Esophagus (tissue), 2 donors: ENCODE data around the gene DHX30. TPM values are rescaled to one million over a fixed set of nuclear protein-coding genes. Genes with fewer than 3 reads are reported as not detected.
"Not testable (repeated sequence)": the region's sequence is repeated elsewhere in the genome, so short reads cannot be mapped to it uniquely, and the experiment has no call there.

Experiments
- H3K27ac ChIP-seq, 2 donors: one replicate each; pipeline ENCODE4 v1.5.1; 2013; ENCODE audit warnings: low read depth in 2 of 2, mild to moderate bottlenecking in 2 of 2, inconsistent platforms in 1 of 2, low read length in 1 of 2, moderate library complexity in 1 of 2
- H3K27me3 ChIP-seq, 2 donors: one replicate each; pipeline ENCODE4 v1.6.1; 2013; ENCODE audit warnings: low read length in 2 of 2, control low read depth in 1 of 2, mild to moderate bottlenecking in 1 of 2; ENCODE audit not compliant: insufficient read depth in 2 of 2, control insufficient read depth in 1 of 2
- H3K36me3 ChIP-seq, 2 donors: one replicate each; pipeline ENCODE4 v1.6.1; 2013; ENCODE audit warnings: low read length in 1 of 2; ENCODE audit not compliant: control insufficient read depth in 2 of 2, insufficient read depth in 2 of 2
- H3K4me1 ChIP-seq, 2 donors: one replicate each; pipeline ENCODE4 v1.6.1; 2013; ENCODE audit warnings: low read length in 1 of 2; ENCODE audit not compliant: control insufficient read depth in 2 of 2, insufficient read depth in 2 of 2
- H3K4me3 ChIP-seq, 2 donors: one replicate each; pipeline ENCODE4 v1.5.1; 2013; ENCODE audit warnings: low read length in 2 of 2, mild to moderate bottlenecking in 2 of 2, low read depth in 1 of 2, moderate library complexity in 1 of 2
- H3K9me3 ChIP-seq, 2 donors: one replicate each; pipeline ENCODE4 v1.6.1; 2013; ENCODE audit warnings: mild to moderate bottlenecking in 2 of 2, low read depth in 1 of 2, low read length in 1 of 2, moderate library complexity in 1 of 2; ENCODE audit not compliant: control insufficient read depth in 2 of 2, insufficient read depth in 1 of 2
- WGBS, 2 donors: extraction: QIAGEN DNeasy Blood & Tissue Kit; methylation state at CpG; one replicate each; pipeline ENCODE4 v1.1.7; 2013; 5-methylcytosine and 5-hydroxymethylcytosine counted together
- polyA plus RNA-seq, 2 donors: library from polyadenylated mRNA; stranded (reverse); fragments of 200-250 nt; gene quantifications; one replicate each; pipeline ENCODE4 v1.2.3, GENCODE V29; 2013
- donor health status: healthy with polysubstance abuse.
- donor health status: Bipolar disorder and iron deficiency.

The DHX30 gene
- polyA plus RNA-seq, 2 donors = 26.6 to 32.7 TPM

DNA sequence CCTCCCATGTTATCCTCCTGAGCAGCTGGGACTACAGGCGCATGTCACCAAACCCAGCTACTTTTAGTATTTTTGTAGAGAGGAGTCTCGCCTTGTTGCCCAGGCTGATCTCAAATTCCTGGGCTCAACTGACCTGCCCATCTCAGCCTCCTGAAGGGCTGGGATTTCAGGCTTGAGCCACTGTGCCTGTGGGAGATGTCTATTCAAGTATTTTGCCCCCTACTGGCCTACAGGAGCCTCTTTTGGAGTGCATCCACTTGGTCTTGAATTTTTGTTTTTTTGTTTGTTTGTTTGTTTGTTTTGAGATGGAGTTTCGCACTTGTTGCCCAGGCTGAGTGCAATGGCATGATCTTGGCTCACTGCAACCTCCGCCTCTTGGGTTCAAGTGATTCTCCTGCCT is 3.2 kb upstream of the DHX30 start:
- Histone ChIP-seq H3K27ac (no peak overlapping the region), H3K4me3 (no peak overlapping the region), H3K9me3 (no peaks in the 10 kb centered on the region), H3K4me1 (peaks cover 0 to 3% of the 10 kb centered on the region in 2 donors), H3K36me3 (no peaks in the 10 kb centered on the region), H3K27me3 (no peaks in the 10 kb centered on the region)
- 91 to 92% methylated on average over 4 of the region's 4 CpGs for WGBS, 2 donors

DNA sequence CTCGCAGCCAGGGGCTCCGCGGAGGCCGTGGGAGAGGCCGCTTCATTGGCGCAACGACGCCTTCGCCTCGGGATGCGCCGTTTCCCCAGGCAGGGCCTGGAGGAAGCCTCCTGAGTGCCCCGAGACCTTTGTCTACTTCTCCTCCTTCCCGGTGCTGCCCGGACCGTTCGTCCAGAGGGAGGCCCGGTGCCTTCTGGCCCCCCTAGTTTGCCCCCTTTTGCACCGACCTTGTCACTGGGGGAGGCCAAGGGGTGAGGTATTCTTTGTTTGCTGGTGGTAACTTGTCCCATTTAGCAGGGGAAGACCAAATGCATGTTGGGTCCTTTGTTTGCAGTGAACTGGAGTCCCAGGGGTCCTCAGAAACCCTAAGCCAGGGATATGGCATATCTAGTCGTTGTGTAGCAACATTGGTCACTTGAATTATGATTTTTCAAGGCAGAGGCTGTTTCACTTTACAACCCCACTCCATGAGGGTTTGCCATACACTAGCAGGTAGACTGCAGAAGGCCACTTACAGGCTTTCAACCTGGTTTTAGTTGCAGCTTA is 615 bp downstream of the DHX30 start:
- Histone ChIP-seq H3K4me3 (peak overlapping the region; percentile 62 to 88), H3K9me3 (no peaks in the 10 kb centered on the region), H3K36me3 (no peaks in the 10 kb centered on the region), H3K27me3 (no peaks in the 10 kb centered on the region), H3K4me1 (peaks cover 0 to 3% of the 10 kb centered on the region in 2 donors), H3K27ac (peak overlapping the region; percentile 92 to 96)
- 0 to 1% methylated on average over 18 to 20 of the region's 20 CpGs for WGBS, 2 donors

GRCh38 chr3:47804577-47804976 is 1.6 kb downstream of the DHX30 start:
- no peaks in the 10 kb centered on the region for H3K27me3 ChIP-seq
- no peaks in the 10 kb centered on the region for H3K9me3 ChIP-seq
- no peaks in the 10 kb centered on the region for H3K36me3 ChIP-seq
- peaks cover 0 to 3% of the 10 kb centered on the region in 2 donors for H3K4me1 ChIP-seq
- WGBS, 2 donors = 93% methylated on average over 1 of the region's 1 CpG
- no peak overlapping the region for H3K4me3 ChIP-seq
- no peak overlapping the region for H3K27ac ChIP-seq

DNA sequence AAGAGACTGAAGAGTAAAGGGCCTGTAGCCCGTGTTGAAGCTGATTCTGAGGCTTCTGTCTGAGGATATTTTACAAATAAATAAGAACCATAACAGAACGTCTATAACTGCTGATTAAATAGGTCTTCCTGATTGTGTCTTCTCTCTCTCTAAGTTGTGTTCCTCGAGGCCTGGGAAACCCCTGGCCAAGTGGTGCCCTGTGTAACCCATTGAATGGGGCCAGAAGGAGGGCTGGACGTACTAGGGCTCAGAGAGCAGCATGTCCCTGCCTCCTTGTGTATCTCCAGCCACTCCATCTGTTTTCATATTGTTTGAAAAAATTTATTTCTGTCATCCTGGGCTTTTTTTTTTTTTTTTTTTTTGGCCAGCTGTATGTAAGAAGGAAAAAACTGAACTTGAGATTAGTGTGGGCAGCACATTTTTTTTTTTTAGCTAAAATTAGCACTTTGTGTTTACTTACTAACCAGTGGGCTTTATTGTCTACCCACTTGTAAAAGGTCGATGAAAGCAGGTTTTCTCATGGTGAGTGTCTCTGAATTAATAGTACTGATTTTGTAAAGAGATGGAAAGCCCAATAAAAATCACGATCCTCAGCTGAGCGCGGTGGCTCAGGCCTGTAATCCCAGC is 10.7 kb downstream of the DHX30 start:
- Histone ChIP-seq H3K4me3 (no peak overlapping the region), H3K4me1 (no peaks in the 10 kb centered on the region), H3K9me3 (no peaks in the 10 kb centered on the region), H3K36me3 (peaks cover 0 to 15% of the 10 kb centered on the region in 2 donors), H3K27me3 (no peaks in the 10 kb centered on the region), H3K27ac (no peak overlapping the region)
- 76 to 80% methylated on average over 8 of the region's 8 CpGs for WGBS, 2 donors

DNA sequence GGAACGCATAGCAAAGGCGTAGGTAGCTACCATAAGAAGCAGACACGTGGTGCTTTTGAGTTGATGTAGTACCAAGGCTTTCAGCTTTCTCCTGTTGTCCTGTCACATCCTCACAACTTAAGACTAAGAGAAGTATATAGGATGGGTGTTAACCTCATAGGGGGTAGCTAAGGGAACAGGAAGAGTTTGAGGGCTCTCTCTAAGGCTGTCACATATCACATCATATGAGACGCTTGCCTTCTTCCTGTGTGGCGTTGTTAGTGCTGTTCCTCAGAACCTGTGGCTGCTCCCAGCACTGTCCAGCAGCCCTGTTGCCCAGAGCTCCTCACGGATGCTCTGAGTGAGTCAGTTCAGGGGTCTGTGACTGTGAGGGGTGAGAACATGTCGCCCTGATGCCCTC is 14.7 kb downstream of the DHX30 start:
- 91 to 94% methylated on average over 7 of the region's 7 CpGs for WGBS, 2 donors
- H3K4me1 ChIP-seq = no peaks in the 10 kb centered on the region
- no peak overlapping the region for H3K4me3 ChIP-seq
- no peaks in the 10 kb centered on the region for H3K9me3 ChIP-seq
- no peak overlapping the region for H3K27ac ChIP-seq
- peaks cover 6 to 8% of the 10 kb centered on the region in 2 donors for H3K36me3 ChIP-seq
- H3K27me3 ChIP-seq = no peaks in the 10 kb centered on the region

- Histone ChIP-seq H3K9me3 (no peaks in the 10 kb centered on the region), H3K36me3 (peaks cover 10 to 13% of the 10 kb centered on the region in 2 donors), H3K27ac (peak overlapping the region; percentile 54 to 66), H3K4me3 (peak overlapping the region; percentile 82 to 83), H3K27me3 (no peaks in the 10 kb centered on the region), H3K4me1 (peaks cover 0 to 9% of the 10 kb centered on the region in 2 donors)
- WGBS, 2 donors = 3 to 4% methylated on average over 60 to 77 of the region's 77 CpGs
These were observed 21.9 kb downstream of the DHX30 start for GRCh38 chr3:47824541-47825473.

DNA sequence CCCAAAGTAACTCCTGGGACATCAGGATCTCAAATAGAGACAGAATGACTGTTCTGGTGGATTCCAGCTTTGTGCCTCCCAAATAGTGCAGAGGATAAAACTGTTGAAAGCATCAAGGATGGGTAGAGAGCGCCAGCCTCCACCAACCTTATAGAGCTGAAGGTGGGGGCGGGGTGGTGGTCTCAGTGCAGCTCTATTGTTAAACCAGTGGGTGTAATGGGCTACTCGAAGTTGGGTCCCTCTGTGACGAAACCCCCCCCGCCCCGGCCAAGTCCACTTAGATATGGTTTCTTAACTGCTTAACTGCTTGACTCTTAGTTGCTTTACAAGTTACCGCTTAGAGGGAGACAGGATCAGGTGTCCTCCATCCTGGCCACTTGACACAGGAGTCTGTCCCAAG is 22.7 kb downstream of the DHX30 start:
- peak overlapping the region in 1 of 2 donors; percentile 66 for H3K27ac ChIP-seq
- 17 to 19% methylated on average over 7 of the region's 7 CpGs for WGBS, 2 donors
- H3K9me3 ChIP-seq = no peaks in the 10 kb centered on the region
- peaks cover 0 to 9% of the 10 kb centered on the region in 2 donors for H3K4me1 ChIP-seq
- peaks cover 11 to 13% of the 10 kb centered on the region in 2 donors for H3K36me3 ChIP-seq
- no peaks in the 10 kb centered on the region for H3K27me3 ChIP-seq
- H3K4me3 ChIP-seq = peak overlapping the region; percentile 82 to 83

GRCh38 chr3:47829482-47829881 is 26.5 kb downstream of the DHX30 start:
- not testable (repeated sequence) for H3K4me1 ChIP-seq, H3K9me3 ChIP-seq, H3K4me3 ChIP-seq, H3K27ac ChIP-seq, H3K27me3 ChIP-seq
- WGBS, 2 donors = 88 to 91% methylated on average over 9 of the region's 9 CpGs
- H3K36me3 ChIP-seq = peaks cover 11 to 21% of the 10 kb centered on the region in 2 donors

GRCh38 chr3:47836986-47837385 is 34.0 kb downstream of the DHX30 start:
- Histone ChIP-seq H3K4me1 (no peaks in the 10 kb centered on the region), H3K36me3 (peaks cover 0 to 35% of the 10 kb centered on the region in 2 donors), H3K27ac (no peak overlapping the region), H3K9me3 (no peaks in the 10 kb centered on the region), H3K4me3 (no peak overlapping the region), H3K27me3 (no peaks in the 10 kb centered on the region)
- 75 to 78% methylated on average over 7 of the region's 7 CpGs for WGBS, 2 donors
